Endodermal cell (in vitro differentiated cells): Measurements from ENCODE around the gene KRT38. TPM values are rescaled to one million over a fixed set of nuclear protein-coding genes. Genes with fewer than 3 reads are reported as not detected.

ENCODE experiments used
- DNase-seq: peaks from one replicate; pipeline ENCODE4 v3.0.0-alpha.2; 2017
- H3K27ac ChIP-seq: 2 replicates; pipeline ENCODE4 v1.5.1; 2013; ENCODE audit warnings: mild to moderate bottlenecking, low read depth, low read length, moderate library complexity
- H3K27me3 ChIP-seq: 2 replicates; pipeline ENCODE4 v1.6.1; 2013; ENCODE audit warnings: mild to moderate bottlenecking, low read length, moderate library complexity; ENCODE audit not compliant: insufficient read depth, control insufficient read depth, poor library complexity, severe bottlenecking
- H3K36me3 ChIP-seq: 2 replicates; pipeline ENCODE4 v1.7.0; 2013; ENCODE audit warnings: mild to moderate bottlenecking, low read length, moderate library complexity; ENCODE audit not compliant: control insufficient read depth, insufficient read depth
- H3K4me1 ChIP-seq: one replicate; pipeline ENCODE4 v1.7.0; 2013; ENCODE audit warnings: low read length; ENCODE audit not compliant: control insufficient read depth, insufficient read depth
- H3K4me3 ChIP-seq: 2 replicates; pipeline ENCODE4 v1.5.1; 2013; ENCODE audit warnings: mild to moderate bottlenecking, low read length, moderate library complexity
- H3K9ac ChIP-seq: 2 replicates; pipeline ENCODE4 v1.6.1; 2013; ENCODE audit warnings: mild to moderate bottlenecking, low read length, moderate library complexity; ENCODE audit not compliant: poor library complexity, severe bottlenecking; ENCODE audit errors: extremely low read depth
- H3K9me3 ChIP-seq: 2 replicates; pipeline ENCODE4 v1.6.1; 2013; ENCODE audit warnings: mild to moderate bottlenecking, low read length, moderate library complexity; ENCODE audit not compliant: control insufficient read depth
- H3K27ac Mint-ChIP-seq: 2 replicates; pipeline ENCODE4 v1.8.0; 2020; ENCODE audit warnings: mixed read lengths
- H3K27me3 Mint-ChIP-seq: 2 replicates; pipeline ENCODE4 v1.8.0; 2021; ENCODE audit warnings: mild to moderate bottlenecking, mixed read lengths; ENCODE audit not compliant: insufficient read depth
- H3K36me3 Mint-ChIP-seq: 2 replicates; pipeline ENCODE4 v1.8.0; 2020; ENCODE audit warnings: low read depth, mixed read lengths
- H3K4me1 Mint-ChIP-seq: 2 replicates; pipeline ENCODE4 v1.8.0; 2020; ENCODE audit warnings: mixed read lengths
- H3K4me3 Mint-ChIP-seq: 2 replicates; pipeline ENCODE4 v1.8.0; 2020; ENCODE audit warnings: mild to moderate bottlenecking, moderate library complexity, mixed read lengths
- H3K9me3 Mint-ChIP-seq: 2 replicates; pipeline ENCODE4 v1.8.0; 2020; ENCODE audit warnings: mild to moderate bottlenecking, mixed read lengths
- WGBS, 2 experiments: methylation state at CpG; one replicate each; pipeline versions ENCODE4 v1.1.5 to v1.1.7; 2013; ENCODE audit warnings: missing lambda C conversion rate in 2 of 2, mixed read lengths in 1 of 2; ENCODE audit not compliant: insufficient coverage in 1 of 2, insufficient read length in 1 of 2; 5-methylcytosine and 5-hydroxymethylcytosine counted together
- total RNA-seq, 2 donors: library from RNA; stranded (reverse); fragmentation: NEBNext Ultra II Directional in 1 of 2; extraction: Animal tissue kit (Norgen Biotek cat#: 25700) in 1 of 2; gene quantifications; 2 replicates in 1 of 2; 3 replicates in 1 of 2; pipeline ENCODE4 v1.2.1, GENCODE V29; 2021
- TF ChIP-seq, protein P1 (sequence below): fragments of 200-600 bp; sonication (generic); conservative IDR thresholded peaks from 2 replicates; pipeline ENCODE4 v1.5.0; 2021; ENCODE audit warnings: antibody characterized with exemption, mild to moderate bottlenecking

The KRT38 gene
- total RNA-seq, 2 donors from 2014 or later: not detected

DNA sequence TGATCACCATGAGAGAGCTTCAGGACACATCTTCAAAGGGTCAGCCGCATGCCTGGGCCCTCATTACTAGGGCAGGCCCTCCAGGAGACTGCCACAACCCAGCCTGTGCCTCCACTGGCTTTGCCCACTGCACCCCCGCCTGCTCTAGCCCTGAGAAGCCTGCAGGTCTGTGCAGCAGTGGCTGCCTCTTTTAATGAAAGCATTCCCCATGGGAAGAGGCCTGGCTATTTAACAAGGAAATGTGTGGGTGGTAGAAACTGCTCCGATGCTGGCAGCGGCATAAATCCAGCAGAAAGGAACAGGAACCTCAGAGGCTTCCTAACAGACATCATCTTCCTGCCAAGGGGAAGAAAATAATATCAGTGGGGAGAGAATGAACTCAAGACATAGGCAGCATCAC lies 26.8 kb upstream of the KRT38 start:
- Mint-ChIP-seq H3K4me3 (no peak overlapping the region), H3K36me3 (no peaks in the 10 kb centered on the region), H3K9me3 (peaks cover 6% of the 10 kb centered on the region), H3K27me3 (peaks cover 3% of the 10 kb centered on the region), H3K4me1 (no peaks in the 10 kb centered on the region), H3K27ac (no peak overlapping the region)
- Histone ChIP-seq H3K27ac (no peak overlapping the region), H3K27me3 (no peaks in the 10 kb centered on the region), H3K9me3 (peaks cover 11% of the 10 kb centered on the region), H3K36me3 (no peaks in the 10 kb centered on the region), H3K9ac (no peak overlapping the region), H3K4me3 (no peak overlapping the region), H3K4me1 (no peaks in the 10 kb centered on the region)
- no peak for DNase-seq
- TF ChIP-seq, protein P1, sequence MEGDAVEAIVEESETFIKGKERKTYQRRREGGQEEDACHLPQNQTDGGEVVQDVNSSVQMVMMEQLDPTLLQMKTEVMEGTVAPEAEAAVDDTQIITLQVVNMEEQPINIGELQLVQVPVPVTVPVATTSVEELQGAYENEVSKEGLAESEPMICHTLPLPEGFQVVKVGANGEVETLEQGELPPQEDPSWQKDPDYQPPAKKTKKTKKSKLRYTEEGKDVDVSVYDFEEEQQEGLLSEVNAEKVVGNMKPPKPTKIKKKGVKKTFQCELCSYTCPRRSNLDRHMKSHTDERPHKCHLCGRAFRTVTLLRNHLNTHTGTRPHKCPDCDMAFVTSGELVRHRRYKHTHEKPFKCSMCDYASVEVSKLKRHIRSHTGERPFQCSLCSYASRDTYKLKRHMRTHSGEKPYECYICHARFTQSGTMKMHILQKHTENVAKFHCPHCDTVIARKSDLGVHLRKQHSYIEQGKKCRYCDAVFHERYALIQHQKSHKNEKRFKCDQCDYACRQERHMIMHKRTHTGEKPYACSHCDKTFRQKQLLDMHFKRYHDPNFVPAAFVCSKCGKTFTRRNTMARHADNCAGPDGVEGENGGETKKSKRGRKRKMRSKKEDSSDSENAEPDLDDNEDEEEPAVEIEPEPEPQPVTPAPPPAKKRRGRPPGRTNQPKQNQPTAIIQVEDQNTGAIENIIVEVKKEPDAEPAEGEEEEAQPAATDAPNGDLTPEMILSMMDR: no peak
- WGBS, 2 experiments: 88 to 89% methylated on average over 4 of the region's 4 CpGs

DNA sequence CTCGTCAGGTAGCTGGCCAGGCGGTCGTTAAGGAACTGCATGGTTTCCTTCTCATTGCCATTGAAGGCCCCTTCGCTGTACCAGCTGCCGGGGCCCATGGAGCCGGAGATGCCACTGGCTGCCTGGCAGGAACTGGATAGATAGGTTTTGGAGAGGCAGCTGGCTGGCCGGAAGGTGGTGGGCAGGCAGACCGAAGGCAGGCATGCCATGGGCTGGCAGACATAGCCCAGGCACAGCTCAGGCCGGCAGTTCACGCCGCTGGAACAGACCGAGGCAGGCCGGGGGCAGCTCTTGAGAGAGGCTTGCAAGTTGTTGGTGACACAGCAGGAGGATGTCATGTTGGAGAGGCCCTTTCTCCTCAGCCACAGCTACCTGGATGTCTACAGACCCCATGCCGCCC lies 26.2 kb upstream of the KRT38 start, which contains the start of gene KRT32:
TSS of gene KRT32 (minus strand) at position 399 of the 400 bp plus-strand sequence. CDS start at position 338, 61 bp downstream.
- H3K4me3 ChIP-seq: no peak within 1 kb of the TSS
- peaks cover 8% of the 10 kb centered on the region for H3K9me3 ChIP-seq
- Mint-ChIP-seq H3K27ac (no peak within 1 kb of the TSS), H3K36me3 (no peaks in the 10 kb centered on the region), H3K27me3 (peaks cover 1% of the 10 kb centered on the region), H3K4me1 (no peaks in the 10 kb centered on the region), H3K9me3 (peaks cover 3% of the 10 kb centered on the region), H3K4me3 (no peak within 1 kb of the TSS)
- no peak for DNase-seq
- no peaks in the 10 kb centered on the region for H3K4me1 ChIP-seq
- H3K27me3 ChIP-seq: no peaks in the 10 kb centered on the region
- H3K9ac ChIP-seq: no peak within 1 kb of the TSS
- no peaks in the 10 kb centered on the region for H3K36me3 ChIP-seq
- TF ChIP-seq, protein P1: no peak
- WGBS, 2 experiments: 90 to 93% methylated on average over 5 to 14 of the region's 14 CpGs
- H3K27ac ChIP-seq: no peak within 1 kb of the TSS

DNA sequence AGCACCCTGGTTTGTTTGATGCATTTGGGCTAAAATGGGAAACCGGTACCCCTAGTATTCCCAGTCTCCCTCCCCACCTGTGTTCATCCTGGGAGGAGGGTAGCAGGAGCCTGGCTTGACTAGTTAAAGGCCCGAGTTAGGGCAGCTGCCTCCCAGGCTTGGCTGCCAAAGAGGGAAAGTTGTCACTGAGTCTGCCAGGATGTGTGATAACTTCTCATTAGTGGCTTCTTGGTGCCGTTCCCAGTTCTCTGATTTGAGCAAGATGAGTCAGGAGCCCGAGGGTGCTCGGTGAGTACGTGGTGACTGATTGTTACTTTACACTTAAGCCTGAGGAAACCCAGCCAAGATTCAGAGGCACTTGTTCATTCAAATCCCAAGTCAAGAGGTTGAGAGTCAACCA lies 23.9 kb upstream of the KRT38 start:
- Histone ChIP-seq H3K36me3 (no peaks in the 10 kb centered on the region), H3K27ac (no peak overlapping the region), H3K4me3 (no peak overlapping the region), H3K27me3 (no peaks in the 10 kb centered on the region), H3K9me3 (no peaks in the 10 kb centered on the region), H3K4me1 (no peaks in the 10 kb centered on the region), H3K9ac (no peak overlapping the region)
- TF ChIP-seq, protein P1: no peak
- Mint-ChIP-seq H3K27ac (no peak overlapping the region), H3K27me3 (no peaks in the 10 kb centered on the region), H3K9me3 (peaks cover 3% of the 10 kb centered on the region), H3K4me1 (no peaks in the 10 kb centered on the region), H3K4me3 (no peak overlapping the region), H3K36me3 (no peaks in the 10 kb centered on the region)
- WGBS, 2 experiments: 89 to 90% methylated on average over 6 of the region's 6 CpGs
- no peak for DNase-seq
